GF-D8 (cell line): Measurements from ENCODE around the gene TPBGL.

Experiments used
- DNase-seq: peaks from one replicate; lab custom pipeline; 2025; lab: John Stamatoyannopoulos, UW

TPBGL gene

DNA sequence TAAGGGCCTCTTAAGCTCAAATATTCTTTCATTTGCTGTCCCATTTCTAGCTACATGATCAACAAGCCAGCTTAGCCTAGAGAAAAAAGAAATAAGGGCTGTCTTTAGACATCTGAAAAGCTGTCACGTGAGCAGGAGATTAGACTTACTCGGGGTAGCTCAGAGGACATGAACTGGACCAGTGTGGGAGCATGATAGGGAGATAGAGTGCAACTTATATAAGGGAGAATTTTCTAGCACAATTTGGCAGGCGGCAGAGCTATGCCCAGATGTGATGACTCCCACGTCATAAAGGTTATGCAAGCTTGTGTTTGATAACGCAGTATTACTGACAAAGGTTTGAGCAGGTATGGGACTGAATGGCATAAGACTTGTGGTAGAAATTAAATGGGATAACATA lies 28.2 kb upstream of the TPBGL start:
- DNase-seq = no peak

GRCh38 chr11:75214411-75214821 lies 26.2 kb upstream of the TPBGL start:
- peak; percentile 8 for DNase-seq

- no peak for DNase-seq
Measured at GRCh38 chr11:75214843-75215242, 25.7 kb upstream of the TPBGL start.

- no peak for DNase-seq
Measured at GRCh38 chr11:75219869-75220268, 20.7 kb upstream of the TPBGL start.

DNA sequence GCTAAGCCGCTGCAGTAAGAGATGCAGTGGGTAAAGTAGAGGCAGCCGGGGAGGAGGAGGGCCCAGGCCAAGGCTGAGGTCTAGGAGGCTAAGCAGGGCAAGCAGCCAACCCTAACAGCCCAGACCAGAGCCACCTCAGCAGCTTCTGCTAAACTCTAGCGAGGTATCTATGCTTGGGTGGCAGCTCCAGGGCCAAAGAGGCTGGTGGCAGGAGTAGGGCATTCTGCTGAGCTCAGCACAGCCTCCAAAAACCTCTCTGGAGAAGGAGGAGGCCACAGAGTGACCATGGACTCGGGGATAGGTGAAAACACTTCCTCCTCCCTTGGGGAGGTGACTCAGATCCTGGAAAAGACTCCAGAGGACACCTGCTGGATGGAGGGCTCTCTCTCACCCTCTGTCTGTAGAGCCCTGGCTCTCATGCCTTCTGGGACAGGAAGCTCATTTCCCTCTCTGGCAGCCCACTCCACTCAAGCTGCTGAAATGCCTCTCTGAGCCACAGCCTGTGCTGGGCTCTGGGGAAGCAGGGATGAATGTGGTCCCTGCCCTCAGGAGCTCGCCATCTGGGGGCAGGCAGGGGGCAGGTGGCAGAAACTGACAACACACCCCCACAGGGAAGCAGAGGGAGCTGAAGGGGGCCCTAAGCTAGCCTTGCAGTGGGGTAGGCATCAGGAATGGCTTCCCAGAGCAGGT lies 16.5 kb upstream of the TPBGL start:
- no peak for DNase-seq

DNA sequence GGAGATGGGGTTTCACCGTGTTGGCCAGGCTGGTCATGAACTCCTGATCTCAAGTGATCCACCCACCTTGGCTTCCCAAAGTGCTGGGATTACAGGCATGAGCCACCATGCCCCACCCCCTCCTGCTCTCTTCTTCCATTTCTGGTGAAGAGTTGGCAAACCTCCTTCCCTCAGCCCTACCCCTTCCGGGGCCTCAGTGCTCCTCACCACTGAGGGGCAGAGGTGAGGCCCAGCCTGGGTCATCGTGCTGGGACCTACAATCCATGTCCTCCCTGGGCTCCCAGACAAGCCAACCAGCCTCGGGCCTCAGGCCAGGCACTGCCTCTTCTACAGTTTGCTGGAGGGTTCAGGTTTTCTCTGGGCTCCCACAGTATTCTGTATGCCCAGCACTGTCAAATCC lies 14.8 kb upstream of the TPBGL start:
- no peak for DNase-seq

DNA sequence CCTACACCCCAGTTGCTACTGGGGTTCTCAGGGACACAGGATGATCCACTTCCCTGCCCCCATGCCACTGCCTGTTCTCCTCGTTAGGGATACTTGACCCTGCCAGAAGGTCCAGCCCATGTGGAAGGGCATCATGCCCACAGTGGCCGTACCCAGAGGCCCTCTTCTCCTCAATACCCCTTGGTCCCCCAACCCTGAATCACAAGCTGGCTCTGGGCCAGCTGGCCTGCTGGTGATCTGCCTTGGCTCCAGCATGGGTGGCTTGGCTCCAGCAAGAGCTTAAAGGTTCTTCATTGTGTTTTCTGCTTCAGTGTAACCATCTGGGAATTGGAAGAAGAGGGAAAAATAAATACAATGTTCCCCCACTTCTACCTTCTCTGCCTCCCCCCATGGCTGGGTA lies 11.1 kb upstream of the TPBGL start:
- no peak for DNase-seq

GRCh38 chr11:75230621-75231020 lies 10.0 kb upstream of the TPBGL start:
- no peak for DNase-seq

- DNase-seq = peak; percentile 9
Measured at GRCh38 chr11:75233754-75234172, 6.8 kb upstream of the TPBGL start.

DNA sequence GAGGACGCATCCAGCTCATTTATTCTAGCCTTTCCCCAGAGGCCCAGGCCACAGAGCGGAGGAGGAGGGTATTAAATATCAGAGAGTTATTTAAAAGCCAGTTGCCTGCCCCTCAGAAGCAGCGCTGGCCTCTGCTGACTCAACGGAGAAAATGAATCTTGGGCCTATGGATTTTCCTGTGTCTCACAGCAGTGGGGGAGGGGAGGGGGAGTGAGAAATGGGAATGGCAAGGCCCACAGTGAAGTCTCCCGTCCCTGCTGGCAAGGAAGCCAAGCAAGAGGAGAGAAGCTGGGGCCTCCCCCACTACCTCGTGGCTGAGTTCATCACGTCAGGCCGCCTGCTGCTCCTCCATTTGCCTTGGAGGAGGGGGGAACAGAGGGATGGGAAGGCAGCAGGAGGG lies 4.5 kb upstream of the TPBGL start:
- DNase-seq = no peak

GRCh38 chr11:75237050-75237449 lies 3.5 kb upstream of the TPBGL start:
- DNase-seq = no peak

- no peak for DNase-seq
Measured at GRCh38 chr11:75238595-75239440, 1.8 kb upstream of the TPBGL start.

GRCh38 chr11:75239531-75240290 lies 863 bp upstream of the TPBGL start:
- DNase-seq = no peak

DNA sequence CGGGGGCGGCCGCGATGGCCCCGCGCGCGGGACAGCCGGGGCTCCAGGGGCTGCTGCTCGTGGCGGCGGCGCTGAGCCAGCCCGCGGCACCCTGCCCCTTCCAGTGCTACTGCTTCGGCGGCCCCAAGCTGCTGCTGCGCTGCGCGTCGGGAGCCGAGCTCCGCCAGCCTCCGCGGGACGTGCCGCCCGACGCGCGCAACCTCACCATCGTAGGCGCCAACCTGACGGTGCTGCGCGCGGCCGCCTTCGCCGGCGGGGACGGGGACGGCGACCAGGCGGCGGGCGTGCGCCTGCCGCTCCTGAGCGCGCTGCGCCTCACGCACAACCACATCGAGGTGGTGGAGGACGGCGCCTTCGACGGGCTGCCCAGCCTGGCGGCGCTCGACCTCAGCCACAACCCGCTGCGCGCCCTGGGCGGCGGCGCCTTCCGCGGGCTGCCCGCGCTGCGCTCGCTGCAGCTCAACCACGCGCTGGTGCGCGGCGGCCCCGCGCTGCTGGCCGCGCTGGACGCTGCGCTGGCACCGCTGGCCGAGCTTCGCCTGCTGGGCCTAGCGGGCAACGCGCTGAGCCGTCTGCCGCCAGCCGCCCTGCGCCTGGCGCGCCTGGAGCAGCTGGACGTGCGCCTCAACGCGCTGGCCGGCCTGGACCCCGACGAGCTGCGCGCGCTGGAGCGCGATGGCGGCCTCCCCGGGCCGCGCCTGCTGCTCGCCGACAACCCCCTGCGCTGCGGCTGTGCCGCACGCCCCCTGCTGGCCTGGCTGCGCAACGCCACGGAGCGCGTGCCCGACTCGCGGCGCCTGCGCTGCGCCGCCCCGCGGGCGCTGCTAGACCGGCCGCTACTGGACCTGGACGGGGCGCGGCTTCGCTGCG lies 697 bp downstream of the TPBGL start:
- DNase-seq = no peak

DNA sequence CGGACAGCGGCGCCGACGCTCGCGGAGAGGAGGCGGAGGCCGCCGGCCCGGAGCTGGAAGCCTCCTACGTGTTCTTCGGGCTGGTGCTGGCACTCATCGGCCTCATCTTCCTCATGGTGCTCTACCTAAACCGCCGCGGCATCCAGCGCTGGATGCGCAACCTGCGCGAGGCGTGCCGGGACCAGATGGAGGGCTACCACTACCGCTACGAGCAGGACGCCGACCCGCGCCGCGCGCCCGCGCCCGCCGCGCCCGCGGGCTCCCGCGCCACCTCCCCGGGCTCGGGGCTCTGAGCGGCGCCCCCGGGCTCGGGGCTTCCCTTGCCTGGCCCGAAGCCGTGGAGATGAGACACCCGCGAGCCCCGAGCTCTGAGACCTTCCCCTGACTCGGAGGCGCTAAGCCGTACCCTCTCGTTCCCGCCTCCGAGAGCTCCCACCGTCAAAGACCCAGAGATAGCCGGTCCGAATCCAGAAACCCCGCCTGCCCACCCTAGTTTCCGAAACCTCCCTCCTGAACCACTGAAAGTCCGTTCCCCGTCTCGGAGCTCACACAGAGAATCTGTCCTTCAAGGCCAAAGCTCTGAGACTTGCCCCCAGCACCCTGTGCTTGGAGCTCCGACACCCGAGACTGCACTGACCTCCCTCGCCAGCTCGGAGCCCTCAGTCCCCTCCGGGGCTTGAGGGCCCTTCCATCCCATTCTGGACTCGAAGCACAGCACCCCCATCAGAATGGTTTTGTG lies 1.5 kb downstream of the TPBGL start:
- no peak for DNase-seq

DNA sequence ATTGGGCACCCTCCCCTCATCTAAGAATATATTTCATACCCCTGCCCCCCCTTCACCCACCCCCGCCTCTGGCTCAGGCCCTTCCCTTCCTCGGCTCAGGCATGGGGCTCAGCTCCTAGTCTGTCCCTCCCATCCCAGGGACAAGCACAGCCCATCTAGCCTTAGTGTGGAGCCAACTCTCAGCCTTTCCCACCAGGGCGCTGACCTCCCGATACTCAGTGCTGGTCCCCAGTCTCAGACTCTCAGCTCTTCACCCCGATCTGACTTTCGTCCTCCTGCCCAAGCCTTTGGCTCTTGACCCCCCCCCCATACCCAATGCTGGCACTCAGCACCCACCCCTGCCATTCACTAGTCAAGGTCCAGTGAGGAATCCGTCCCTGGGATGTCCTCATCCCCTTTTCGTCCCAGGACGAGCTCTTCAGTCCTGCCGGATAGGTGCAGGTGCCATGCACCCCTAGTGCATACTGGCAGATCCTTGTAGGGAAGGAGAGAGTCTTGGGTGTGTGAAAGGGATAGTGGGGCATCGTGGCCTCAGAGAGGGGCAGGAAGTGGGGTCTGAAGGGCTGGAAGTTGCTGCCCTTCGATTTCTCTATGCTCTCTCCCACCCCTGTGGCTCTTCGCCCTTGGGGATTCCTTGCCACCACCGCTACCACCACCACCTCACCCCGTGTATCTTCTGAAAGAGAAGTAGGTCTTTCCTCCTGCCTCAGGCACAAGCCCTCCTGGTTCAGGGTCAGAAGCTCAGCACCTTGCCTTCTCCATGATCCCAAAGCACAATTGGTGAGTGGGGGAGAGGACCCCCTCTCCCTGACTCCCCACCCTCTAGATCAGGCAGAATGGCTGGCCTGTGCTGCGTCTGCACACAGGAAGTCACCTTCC lies 2.4 kb downstream of the TPBGL start:
- DNase-seq = no peak

DNA sequence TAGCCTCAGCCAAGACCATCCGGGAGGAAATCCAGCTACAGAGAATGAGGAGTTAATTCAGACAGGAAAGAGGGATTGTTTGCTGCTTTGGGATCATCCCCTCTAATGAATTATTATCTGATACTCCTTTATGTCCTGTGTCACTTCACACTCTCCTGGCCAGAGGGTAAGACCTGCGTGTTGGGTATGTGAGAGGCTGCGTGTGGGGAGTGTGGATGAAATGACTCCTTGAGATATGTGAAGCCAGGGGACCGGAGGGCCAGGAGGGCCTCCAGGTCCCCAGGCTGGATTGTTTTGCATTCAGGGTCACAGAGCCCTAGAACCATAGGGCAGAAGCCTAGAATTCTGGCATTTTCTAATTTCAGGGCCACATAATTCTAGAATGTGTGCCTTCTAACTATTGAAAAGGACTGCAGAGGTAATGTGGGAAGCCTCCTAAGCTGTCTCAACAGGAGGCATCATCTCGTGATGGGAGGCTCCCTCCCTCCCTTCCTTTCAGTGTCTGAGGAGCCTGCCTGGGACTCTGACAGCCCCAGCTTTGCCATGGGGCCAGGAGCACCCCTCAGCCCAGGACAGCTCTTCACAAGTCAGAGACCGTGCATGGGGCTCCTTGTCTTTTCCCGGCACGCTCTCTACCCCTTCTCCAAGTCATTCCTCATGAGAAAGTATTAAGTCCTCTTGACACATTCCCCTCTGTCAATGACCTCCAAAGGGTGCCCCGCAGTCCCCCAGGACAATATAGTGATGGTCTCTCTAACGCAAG lies 3.7 kb downstream of the TPBGL start:
- DNase-seq = no peak

- DNase-seq = no peak
Measured at GRCh38 chr11:75245356-75246005, 4.9 kb downstream of the TPBGL start.
